GM23338 (cell line): ENCODE results near the gene SCFD2. TPM values are rescaled to one million over a fixed set of nuclear protein-coding genes. Genes with fewer than 3 reads are reported as not detected.

ENCODE experiments used
- ATAC-seq: fragments of 200-7000 bp; cut with Tn5 transposase; 3 replicates; pipeline ENCODE4 v1.9.1; 2020
- DNase-seq: peaks from one replicate; pipeline ENCODE4 v3.0.0-alpha.2; 2015; ENCODE audit warnings: low spot score
- H2AFZ ChIP-seq: fragments of 200-600 bp; sonication (generic); 2 replicates; pipeline ENCODE4 v1.8.0; 2016; ENCODE audit warnings: antibody characterized with exemption, mild to moderate bottlenecking, moderate library complexity
- H3F3A ChIP-seq: fragments of 200-600 bp; sonication (generic); replicated peaks from 2 replicates; pipeline ENCODE4 v1.8.0; 2017; ENCODE audit warnings: antibody characterized with exemption, mixed run types, low read depth
- H3K27ac ChIP-seq: fragments of 200-600 bp; sonication (generic); 2 replicates; pipeline ENCODE4 v1.6.1; 2016; ENCODE audit warnings: low read depth
- H3K27me3 ChIP-seq: fragments of 200-600 bp; sonication (generic); 2 replicates; pipeline ENCODE4 v1.8.0; 2016; ENCODE audit warnings: mild to moderate bottlenecking, mixed run types, moderate library complexity; ENCODE audit not compliant: insufficient read depth
- H3K36me3 ChIP-seq: fragments of 200-600 bp; sonication (generic); 2 replicates; pipeline ENCODE4 v1.8.0; 2016; ENCODE audit warnings: mild to moderate bottlenecking; ENCODE audit not compliant: insufficient read depth
- H3K4me1 ChIP-seq: fragments of 200-600 bp; sonication (generic); 2 replicates; pipeline ENCODE4 v1.8.0; 2016; ENCODE audit warnings: mild to moderate bottlenecking, moderate library complexity; ENCODE audit not compliant: insufficient read depth
- H3K4me2 ChIP-seq: fragments of 200-600 bp; sonication (generic); 2 replicates; pipeline ENCODE4 v1.7.1; 2017; ENCODE audit warnings: mixed run types
- H3K4me3 ChIP-seq: fragments of 200-600 bp; sonication (generic); 2 replicates; pipeline ENCODE4 v1.6.1; 2016; ENCODE audit warnings: mixed run types
- H3K79me2 ChIP-seq: fragments of 200-600 bp; sonication (generic); replicated peaks from 2 replicates; pipeline ENCODE4 v1.8.0; 2017; ENCODE audit warnings: mild to moderate bottlenecking; ENCODE audit not compliant: insufficient read depth
- H3K9me2 ChIP-seq: fragments of 200-600 bp; sonication (generic); 2 replicates; pipeline ENCODE4 v1.8.0; 2017; ENCODE audit not compliant: insufficient read depth
- H4K20me1 ChIP-seq: fragments of 200-600 bp; sonication (generic); replicated peaks from 2 replicates; pipeline ENCODE4 v1.8.0; 2017; ENCODE audit warnings: mild to moderate bottlenecking; ENCODE audit not compliant: insufficient read depth
- H3K27ac Mint-ChIP-seq: 2 replicates; pipeline ENCODE4 v1.8.0; 2020; ENCODE audit warnings: inconsistent platforms, mild to moderate bottlenecking, moderate library complexity, mixed read lengths
- H3K27me3 Mint-ChIP-seq: 3 replicates; pipeline ENCODE4 v1.8.0; 2022; ENCODE audit warnings: low read depth, mild to moderate bottlenecking, moderate library complexity, mixed read lengths, inconsistent platforms; ENCODE audit not compliant: insufficient read depth, poor library complexity
- H3K36me3 Mint-ChIP-seq: 3 replicates; pipeline ENCODE4 v1.8.0; 2021; ENCODE audit warnings: low read depth, mild to moderate bottlenecking, inconsistent platforms, moderate library complexity, mixed read lengths
- H3K4me1 Mint-ChIP-seq: 3 replicates; pipeline ENCODE4 v1.8.0; 2020; ENCODE audit warnings: mild to moderate bottlenecking, inconsistent platforms, mixed read lengths
- H3K4me3 Mint-ChIP-seq: 3 replicates; pipeline ENCODE4 v1.8.0; 2021; ENCODE audit warnings: moderate library complexity, mild to moderate bottlenecking, inconsistent platforms, mixed read lengths
- H3K9me3 Mint-ChIP-seq: 3 replicates; pipeline ENCODE4 v1.8.0; 2020; ENCODE audit warnings: moderate library complexity, mild to moderate bottlenecking, inconsistent platforms, mixed read lengths
- CREB1 ChIP-seq: fragments of 250-450 bp; sonication (Bioruptor Pico); IDR thresholded peaks from 2 replicates; pipeline ENCODE4 v1.5.0; 2020; ENCODE audit warnings: low read depth, mild to moderate bottlenecking, moderate library complexity
- CTCF ChIP-seq, 2 experiments: fragments of 200-600 bp in 1 of 2; sonication (generic) in 1 of 2; conservative IDR thresholded peaks; 2 replicates each; pipeline versions ENCODE4 v1.5.1 to v1.6.1; 2016 to 2017; ENCODE audit warnings: antibody characterized with exemption in 2 of 2, low read depth in 2 of 2, mild to moderate bottlenecking in 2 of 2, moderate library complexity in 1 of 2
- EZH2 ChIP-seq: fragments of 200-600 bp; sonication (generic); IDR thresholded peaks from one replicate; pipeline ENCODE4 v1.8.0; 2017; ENCODE audit warnings: antibody characterized with exemption, mild to moderate bottlenecking, low read depth; ENCODE audit not compliant: unreplicated experiment
- JUNB ChIP-seq: IDR thresholded peaks from one replicate; pipeline ENCODE4 v1.6.1; 2016; ENCODE audit warnings: antibody characterized with exemption; ENCODE audit not compliant: unreplicated experiment
- NANOG ChIP-seq: IDR thresholded peaks from 2 replicates; pipeline ENCODE4 v1.6.1; 2016; ENCODE audit warnings: antibody characterized with exemption, borderline replicate concordance
- POLR2AphosphoS5 ChIP-seq: IDR thresholded peaks from 2 replicates; pipeline ENCODE4 v1.6.1; 2016; ENCODE audit warnings: antibody characterized with exemption, low read depth
- REST ChIP-seq: IDR thresholded peaks from one replicate; pipeline ENCODE4 v1.6.1; 2018; ENCODE audit warnings: antibody characterized with exemption; ENCODE audit not compliant: unreplicated experiment
- STAT1 ChIP-seq: IDR thresholded peaks from one replicate; pipeline ENCODE4 v1.6.1; 2016; ENCODE audit warnings: antibody characterized with exemption; ENCODE audit not compliant: unreplicated experiment
- ZNF462 ChIP-seq: fragments of 250-450 bp; sonication (Bioruptor Pico); IDR thresholded peaks from 2 replicates; pipeline ENCODE4 v1.5.0; 2020; ENCODE audit warnings: mild to moderate bottlenecking, moderate library complexity
- polyA plus RNA-seq: library from polyadenylated mRNA; unstranded; fragments of >200 nt; fragmentation: Nextera tagmentation; extraction: Ambion mirVana; gene quantifications from 2 replicates; pipeline ENCODE4 v1.2.1, GENCODE V29; 2016
- total RNA-seq: library from RNA; depleted of rRNA; stranded (reverse); fragments of >200 nt; shearing (Covaris generic); gene quantifications from 2 replicates; pipeline ENCODE4 v1.2.3, GENCODE V29; 2014

Gene SCFD2
- total and polyA plus RNA-seq, 2 experiments from 2014 or later, result 5.7 to 17.5 TPM

- H3K27ac Mint-ChIP-seq, result no peak overlapping the region
- no peaks in the 10 kb centered on the region for H3K36me3 Mint-ChIP-seq
- Histone ChIP-seq H3K4me3 (no peak overlapping the region), H3K79me2 (no peaks in the 10 kb centered on the region), H3F3A (no peaks in the 10 kb centered on the region), H2AFZ (no peak overlapping the region), H3K27ac (no peak overlapping the region), H3K4me2 (no peak overlapping the region), H4K20me1 (no peaks in the 10 kb centered on the region), H3K4me1 (0 out of 2 replicates have a peak, but pooled peaks cover 6% of the 10 kb centered on the region), H3K36me3 (no peaks in the 10 kb centered on the region), H3K9me2 (peaks cover 2% of the 10 kb centered on the region; the same call in 1 of the 2 replicates), H3K27me3 (no peaks in the 10 kb centered on the region)
- no peak overlapping the region for H3K4me3 Mint-ChIP-seq
- TF ChIP-seq CTCF (conservative IDR thresholded peaks at IDR 0.05; ENCODE audit: low read depth in 2 of 2), result no peak
- no peak for TF ChIP-seq EZH2
- no peak for TF ChIP-seq POLR2AphosphoS5
- no peak for TF ChIP-seq STAT1
- no peak for TF ChIP-seq CREB1 (CRISPR knock-in tag)
- TF ChIP-seq REST, result no peak
- TF ChIP-seq ZNF462 (CRISPR knock-in tag), result no peak
- TF ChIP-seq NANOG, result no peak
- TF ChIP-seq JUNB, result no peak
- peaks cover 4% of the 10 kb centered on the region; the same call in 2 of the 3 replicates for H3K4me1 Mint-ChIP-seq
- peaks cover 4% of the 10 kb centered on the region for H3K27me3 Mint-ChIP-seq
- ATAC-seq, result no peak
- no peaks in the 10 kb centered on the region for H3K9me3 Mint-ChIP-seq
- no peak for DNase-seq
Measured at GRCh38 chr4:53043055-53043454, 322.8 kb downstream of the SCFD2 start.
